ENCODE data around the gene RRP7A. TPM values are rescaled to one million over a fixed set of nuclear protein-coding genes. Genes with fewer than 3 reads are reported as not detected.
"Not testable (repeated sequence)": the region's sequence is repeated elsewhere in the genome, so short reads cannot be mapped to it uniquely, and the experiment has no call there.

The RRP7A gene
- total RNA-seq, 1 experiment from 2014 or later, result 101 TPM

- not testable (repeated sequence) for H2BK120ac ChIP-seq (ENCODE audit: low read depth, low read length, poor library complexity, severe bottlenecking); H2BK12ac ChIP-seq (ENCODE audit: insufficient read length, low read depth, low read length); H2BK5ac ChIP-seq (ENCODE audit: insufficient read length, low read length); H3K56ac ChIP-seq (ENCODE audit: insufficient read length, low read depth, low read length); H3K9ac ChIP-seq (ENCODE audit: extremely low read depth, insufficient read length, low read length); H4K5ac ChIP-seq (ENCODE audit: insufficient read length, low read depth, low read length); H3K9me3 ChIP-seq (ENCODE audit: control insufficient read depth, low read depth, low read length); DNase-seq; H3K14ac ChIP-seq (ENCODE audit: insufficient read depth, low read length); H4K91ac ChIP-seq (ENCODE audit: insufficient read length, low read depth, low read length); H3K18ac ChIP-seq (ENCODE audit: insufficient read length, low read depth, low read length); H3K79me2 ChIP-seq (ENCODE audit: insufficient read depth, low read length); H2AK5ac ChIP-seq (ENCODE audit: insufficient read length, low read length); H3K27me3 ChIP-seq (ENCODE audit: insufficient read depth, low read length); H2BK15ac ChIP-seq (ENCODE audit: low read depth, low read length); H3T11ph ChIP-seq (ENCODE audit: low read length); H3K36me3 Mint-ChIP-seq (ENCODE audit: insufficient read depth in 1 of 3, low read depth in 3 of 3); H3K4ac ChIP-seq (ENCODE audit: low read depth, low read length); H3K27ac ChIP-seq (ENCODE audit: insufficient read length, low read depth, low read length); H3K4me1 Mint-ChIP-seq; H3K9me3 Mint-ChIP-seq; H3K4me2 ChIP-seq (ENCODE audit: insufficient read depth, insufficient read length, low read length); H2AFZ ChIP-seq (ENCODE audit: low read length); H4K20me1 ChIP-seq (ENCODE audit: control insufficient read depth, insufficient read depth, insufficient read length); H3K4me1 ChIP-seq (ENCODE audit: insufficient read depth, low read length); H4K8ac ChIP-seq (replicated peaks; ENCODE audit: insufficient read length, low read depth, low read length); H3K23ac ChIP-seq (ENCODE audit: insufficient read length, low read depth, low read length); H3K23me2 ChIP-seq (ENCODE audit: insufficient read length, low read depth, low read length, poor library complexity, severe bottlenecking); H3K4me3 Mint-ChIP-seq; H2BK20ac ChIP-seq (ENCODE audit: low read depth, low read length, poor library complexity, severe bottlenecking); H3K79me1 ChIP-seq (ENCODE audit: insufficient read depth, low read depth, low read length, poor library complexity, severe bottlenecking)
- Mint-ChIP-seq H3K27ac (peak overlapping the region in 1 of 3 experiments; percentile 64; a peak in 1 of 7 replicates), H3K27me3 (ENCODE audit: low read depth) (peaks cover 14% of the 10 kb centered on the region)
- WGBS (ENCODE audit: extremely low coverage, insufficient read length, low lambda C conversion rate), result no CpG with 5 or more reads among the region's 14 CpGs
These were observed 17.7 kb upstream of the RRP7A start for GRCh38 chr22:42537199-42537831.

DNA sequence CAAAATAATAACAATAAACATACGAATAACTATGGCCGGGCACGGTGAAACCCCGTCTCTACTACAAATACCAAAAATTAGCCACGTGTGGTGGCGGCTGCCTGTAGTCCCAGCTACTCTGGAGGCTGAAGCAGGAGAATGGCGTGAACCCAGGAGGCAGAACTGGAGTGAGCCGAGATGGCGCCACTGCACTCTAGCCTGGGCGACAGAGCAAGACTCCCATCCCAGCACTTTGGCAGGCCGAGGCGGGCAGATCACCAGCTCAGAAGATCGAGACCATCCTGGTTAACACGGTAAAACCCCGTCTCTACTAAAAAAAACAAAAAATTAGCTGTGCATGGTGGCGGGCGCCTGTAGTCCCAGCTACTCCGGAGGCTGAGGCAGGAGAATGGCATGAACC lies 17.0 kb upstream of the RRP7A start:
- WGBS (ENCODE audit: extremely low coverage, insufficient read length, low lambda C conversion rate), result no CpG with 5 or more reads among the region's 18 CpGs
- H3K4me1 ChIP-seq (ENCODE audit: insufficient read depth, low read length); H3K27ac ChIP-seq (ENCODE audit: insufficient read length, low read depth, low read length); H3K23ac ChIP-seq (ENCODE audit: insufficient read length, low read depth, low read length); H3K14ac ChIP-seq (ENCODE audit: insufficient read depth, low read length); H3K79me2 ChIP-seq (ENCODE audit: insufficient read depth, low read length); H3K4me3 Mint-ChIP-seq; H2BK120ac ChIP-seq (ENCODE audit: low read depth, low read length, poor library complexity, severe bottlenecking); H3K9ac ChIP-seq (ENCODE audit: extremely low read depth, insufficient read length, low read length); H3T11ph ChIP-seq (ENCODE audit: low read length); H4K91ac ChIP-seq (ENCODE audit: insufficient read length, low read depth, low read length); H3K56ac ChIP-seq (ENCODE audit: insufficient read length, low read depth, low read length); H3K79me1 ChIP-seq (ENCODE audit: insufficient read depth, low read depth, low read length, poor library complexity, severe bottlenecking); H3K36me3 Mint-ChIP-seq (ENCODE audit: insufficient read depth in 1 of 3, low read depth in 3 of 3); H3K9me3 ChIP-seq (ENCODE audit: control insufficient read depth, low read depth, low read length); H3K18ac ChIP-seq (ENCODE audit: insufficient read length, low read depth, low read length); H3K23me2 ChIP-seq (ENCODE audit: insufficient read length, low read depth, low read length, poor library complexity, severe bottlenecking); H2AFZ ChIP-seq (ENCODE audit: low read length); H3K27ac Mint-ChIP-seq; H4K5ac ChIP-seq (ENCODE audit: insufficient read length, low read depth, low read length); H3K4me1 Mint-ChIP-seq; H3K4ac ChIP-seq (ENCODE audit: low read depth, low read length); H2BK15ac ChIP-seq (ENCODE audit: low read depth, low read length); H4K20me1 ChIP-seq (ENCODE audit: control insufficient read depth, insufficient read depth, insufficient read length); H3K9me3 Mint-ChIP-seq; H2AK5ac ChIP-seq (ENCODE audit: insufficient read length, low read length); H2BK5ac ChIP-seq (ENCODE audit: insufficient read length, low read length); H3K27me3 ChIP-seq (ENCODE audit: insufficient read depth, low read length); H3K4me2 ChIP-seq (ENCODE audit: insufficient read depth, insufficient read length, low read length); H2BK20ac ChIP-seq (ENCODE audit: low read depth, low read length, poor library complexity, severe bottlenecking); H4K8ac ChIP-seq (replicated peaks; ENCODE audit: insufficient read length, low read depth, low read length); H2BK12ac ChIP-seq (ENCODE audit: insufficient read length, low read depth, low read length); DNase-seq: not testable (repeated sequence)
- peaks cover 21% of the 10 kb centered on the region for H3K27me3 Mint-ChIP-seq (ENCODE audit: low read depth)

Data from H9 (cell line).